ENCODE measurements around the gene CDH15.

- TF ChIP-seq CTCF (IDR thresholded peaks at IDR 0.05; ENCODE audit: low read depth, low read length, poor library complexity, severe bottlenecking) (no peak), EZH2phosphoT487 (IDR thresholded peaks at IDR 0.05; ENCODE audit: borderline replicate concordance, low read length) (no peak)
Measured at GRCh38 chr16:89153848-89154271, 17.7 kb upstream of the CDH15 start.
